ENCODE results near the gene C20orf96.
A peak's percentile ranks its signal among the peaks of the same experiment; 100 is the strongest.
"Not testable (repeated sequence)": the region's sequence is repeated elsewhere in the genome, so short reads cannot be mapped to it uniquely, and the experiment has no call there.

Gene C20orf96

GRCh38 chr20:278181-278580, 12.4 kb downstream of the C20orf96 start:
- no peak for DNase-seq

GRCh38 chr20:277496-277781, 13.1 kb downstream of the C20orf96 start:
- no peak for DNase-seq

GRCh38 chr20:276620-277495, 13.7 kb downstream of the C20orf96 start:
- no peak for DNase-seq

DNA sequence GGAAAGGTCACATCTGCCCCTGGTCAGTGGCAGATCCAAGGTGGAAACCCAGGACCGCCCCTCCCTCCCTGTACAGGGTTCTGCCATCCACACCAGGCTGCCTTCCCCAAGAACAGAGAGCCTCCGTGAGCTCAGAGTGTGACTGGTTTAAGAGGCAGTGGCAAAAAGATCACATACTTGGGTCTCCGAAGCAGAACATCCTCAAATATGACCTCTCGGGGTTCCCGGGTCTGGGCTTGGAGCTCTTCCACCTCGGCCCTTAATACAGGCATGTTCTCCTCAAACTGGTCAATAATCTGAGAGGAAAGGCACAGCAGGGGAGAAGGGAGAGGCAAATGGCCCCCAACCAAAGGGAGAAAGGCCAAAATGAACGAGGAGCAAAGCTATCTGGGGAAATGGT, 14.8 kb downstream of the C20orf96 start:
- DNase-seq: no peak

DNA sequence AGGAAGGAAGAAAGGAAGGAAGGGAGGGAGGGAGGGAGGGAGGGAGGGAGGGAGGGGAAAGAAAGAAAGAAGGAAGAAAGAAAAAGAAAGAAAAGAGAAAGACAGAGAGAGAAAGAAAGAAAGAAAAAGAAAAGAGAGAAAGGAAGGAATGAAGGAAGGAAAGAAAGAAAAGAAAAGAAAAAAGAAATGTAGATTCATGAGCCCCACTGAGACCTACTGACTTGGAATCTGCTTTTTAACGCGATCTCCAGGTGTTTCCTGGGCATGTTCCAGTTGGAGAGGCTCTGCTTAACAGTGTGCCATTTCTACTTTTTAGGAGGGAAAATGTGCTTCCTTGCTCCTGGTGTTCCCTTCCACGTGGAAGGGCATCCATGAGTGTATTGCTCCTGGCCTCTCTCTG, 16.7 kb downstream of the C20orf96 start:
- DNase-seq: no peak

DNA sequence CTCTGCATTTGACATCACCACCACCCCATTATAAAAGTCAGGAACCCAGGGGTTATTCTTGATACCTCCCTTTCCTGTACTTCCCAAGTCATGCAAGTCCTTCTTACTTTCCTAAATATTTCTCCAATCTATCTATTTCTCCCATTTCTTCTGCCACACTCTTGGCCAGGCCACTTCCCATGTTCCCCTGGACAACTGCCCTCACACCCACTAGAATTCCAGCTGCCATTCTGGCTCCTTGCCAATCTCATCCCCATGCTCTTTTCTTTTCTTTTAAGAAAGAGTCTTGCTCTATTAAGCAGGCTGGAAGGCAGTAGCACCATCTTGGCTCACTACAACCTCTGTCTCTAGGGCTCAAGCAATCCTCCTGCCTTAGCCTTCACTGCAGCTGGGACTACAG, 17.8 kb downstream of the C20orf96 start:
- DNase-seq: no peak

DNA sequence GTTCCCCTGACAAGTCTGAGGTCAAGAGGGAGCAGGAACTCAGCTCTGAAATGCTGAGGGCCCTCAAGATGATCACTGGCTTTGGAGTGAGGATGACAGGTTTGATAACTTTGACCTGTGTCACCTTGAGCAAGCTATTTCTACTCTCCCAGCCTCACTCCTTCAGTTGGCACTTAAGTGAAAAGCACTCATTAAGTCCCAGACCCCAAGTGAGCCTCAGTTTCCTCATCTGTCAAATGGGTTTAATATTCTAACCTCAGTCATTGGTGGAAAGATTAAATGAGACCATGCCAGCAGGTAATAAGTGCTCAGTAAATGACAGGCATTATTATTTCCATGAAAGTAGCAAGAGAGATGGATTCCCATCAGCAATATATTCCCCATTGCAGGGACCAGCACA, 19.0 kb downstream of the C20orf96 start:
- DNase-seq: no peak

DNA sequence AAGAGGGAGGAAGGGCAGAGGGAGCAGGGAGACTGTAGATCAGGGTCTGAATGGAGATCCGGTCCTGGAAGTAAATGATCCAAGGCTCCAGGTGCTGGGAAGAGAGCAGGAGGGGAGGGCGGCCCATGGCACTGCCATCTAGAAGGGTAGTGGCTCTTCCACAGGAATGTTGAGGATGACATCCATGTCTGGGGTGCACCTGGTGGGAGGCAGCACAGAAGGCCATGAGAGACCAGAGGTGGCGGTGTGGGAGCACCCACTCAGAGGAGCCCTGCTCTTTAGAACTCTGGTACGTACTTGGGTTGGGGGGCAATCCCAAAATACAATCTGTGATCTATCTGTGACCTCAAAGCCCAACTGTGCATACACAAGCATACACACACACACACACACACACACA, 19.5 kb downstream of the C20orf96 start:
- no peak for DNase-seq

DNA sequence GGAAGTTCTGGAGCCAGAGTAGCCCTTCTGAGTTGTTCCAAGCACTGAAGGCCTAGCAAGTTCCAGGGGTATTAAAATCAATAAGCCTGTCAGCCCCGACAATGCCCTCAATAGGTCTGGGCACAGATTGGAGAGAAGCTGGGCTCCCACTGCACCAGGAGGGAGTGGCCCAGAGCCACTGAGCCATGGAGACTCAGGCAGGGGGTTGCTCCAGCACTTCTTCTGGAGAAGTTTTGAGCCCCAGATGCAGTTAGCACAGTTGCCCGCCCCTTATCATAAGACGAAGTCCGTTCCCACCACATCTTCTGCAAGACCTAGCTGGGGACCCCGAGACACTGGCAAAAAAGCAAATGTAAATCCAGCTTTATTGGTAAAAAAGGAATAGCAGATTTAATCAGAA, 20.0 kb downstream of the C20orf96 start:
- DNase-seq: no peak

DNA sequence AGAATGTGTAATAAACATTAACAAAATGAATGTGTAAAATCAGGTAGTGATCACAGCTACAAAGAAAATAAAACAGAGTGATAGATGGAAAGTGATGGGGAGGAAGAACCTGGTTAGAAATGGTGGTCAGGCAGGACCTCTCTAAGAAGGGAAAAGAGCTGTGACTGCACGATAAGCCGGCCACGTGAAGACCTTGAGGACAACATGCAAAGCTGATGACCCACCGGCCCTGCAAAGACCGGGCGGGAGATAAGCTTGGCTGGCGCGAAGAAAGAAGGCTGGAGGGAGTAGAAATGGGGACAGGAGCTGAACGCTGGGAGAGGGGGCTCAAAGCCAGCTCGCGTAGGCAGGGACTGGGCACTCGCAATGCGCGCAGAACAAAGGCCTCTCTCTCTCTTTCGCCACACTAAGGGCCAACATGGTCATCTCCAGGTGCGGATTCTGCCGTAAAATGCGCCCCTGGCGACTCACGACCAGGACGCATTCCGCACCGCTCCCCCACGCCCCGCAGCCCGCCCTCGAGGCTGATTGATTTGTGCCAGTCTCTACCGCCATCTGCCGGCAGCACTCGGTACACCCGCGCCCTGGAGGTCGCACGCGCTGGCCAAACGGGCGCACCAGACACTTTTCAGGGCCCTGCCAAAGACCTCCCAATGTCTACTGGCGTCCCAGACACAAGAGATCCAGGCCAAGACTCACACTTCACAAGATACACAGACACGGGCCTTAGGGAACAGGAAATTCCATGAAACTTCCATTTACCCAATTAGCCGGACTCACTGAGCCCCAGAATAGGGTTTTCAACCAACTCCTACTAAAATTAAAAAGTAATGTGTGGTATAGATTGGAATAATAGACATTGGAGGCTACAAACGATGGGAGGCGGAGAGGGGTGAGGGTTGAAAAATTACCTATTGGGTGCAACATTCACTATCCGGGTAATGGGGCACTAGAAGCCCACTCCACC, 23.7 kb downstream of the C20orf96 start:
- peak; percentile 88 for DNase-seq

DNA sequence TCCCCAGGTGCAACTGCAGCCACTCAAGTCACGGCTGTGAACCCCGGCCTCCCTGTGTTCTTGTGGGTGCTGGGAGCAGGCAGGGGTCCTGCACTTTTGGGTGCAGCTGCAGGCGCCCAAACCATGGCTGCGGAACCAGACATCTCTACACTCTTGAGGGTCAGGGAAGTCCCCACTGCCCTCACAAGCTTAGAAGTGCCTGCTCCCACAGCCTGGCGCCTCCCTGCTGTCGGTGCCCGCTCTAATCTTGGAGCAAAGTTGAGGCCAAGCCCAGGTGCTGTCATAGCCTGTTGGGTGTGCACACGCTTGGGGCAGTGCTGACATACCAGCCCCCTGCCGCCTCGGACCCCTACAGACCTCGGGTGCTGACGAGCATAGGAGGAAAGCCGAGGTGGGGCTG, 26.8 kb downstream of the C20orf96 start:
- DNase-seq: no peak

GRCh38 chr20:259981-260380, 30.6 kb downstream of the C20orf96 start:
- DNase-seq: no peak

GRCh38 chr20:258963-259362, 31.6 kb downstream of the C20orf96 start:
- no peak for DNase-seq

DNA sequence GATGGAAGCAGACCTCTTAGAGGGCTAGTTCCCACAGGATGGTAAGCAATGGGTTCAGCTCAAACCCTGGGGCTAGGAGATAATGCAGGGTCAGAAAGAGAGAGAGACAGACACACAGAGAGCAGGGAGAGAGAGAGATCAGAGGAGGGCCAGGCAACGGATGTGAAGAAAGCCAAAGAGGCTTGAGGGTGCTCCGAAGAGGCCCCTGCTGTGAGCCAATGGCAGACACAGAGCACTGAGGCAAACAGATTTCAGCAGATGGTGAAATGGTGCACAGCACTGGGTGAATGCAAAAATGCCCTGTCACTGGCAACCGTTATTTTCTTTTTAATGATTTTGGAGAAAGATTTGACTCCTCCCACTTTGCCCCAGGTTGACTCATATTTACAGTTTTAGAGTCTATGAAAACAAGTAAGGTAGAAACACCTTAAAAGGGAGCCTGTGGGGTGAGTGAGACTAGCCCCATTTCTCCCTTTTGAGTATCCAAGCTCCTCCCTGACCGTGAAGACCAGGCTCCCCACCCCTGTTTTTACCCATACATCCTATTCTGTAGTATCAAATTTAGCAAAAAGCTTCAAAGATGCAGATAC, 32.2 kb downstream of the C20orf96 start:
- DNase-seq: no peak

DNA sequence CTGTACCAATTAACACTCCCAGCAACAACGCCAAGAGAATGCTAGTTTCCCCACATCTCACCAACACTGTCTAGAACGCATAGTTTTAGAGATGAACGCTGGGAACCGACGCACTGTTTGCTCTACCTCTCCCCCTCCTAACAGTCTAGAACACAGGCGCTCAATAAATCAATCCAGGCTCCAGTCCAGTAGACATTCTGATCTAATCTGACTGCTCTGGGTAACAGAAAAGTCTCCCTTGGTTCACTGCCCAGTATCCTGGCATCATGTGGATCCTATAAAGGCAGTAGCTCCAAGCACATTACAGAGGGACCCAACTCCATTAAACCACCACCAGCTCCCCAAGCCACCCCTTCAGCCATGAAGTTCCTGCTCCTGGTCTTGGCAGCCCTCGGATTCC, 33.1 kb downstream of the C20orf96 start, which contains the start of gene DEFB132:
TSS of gene DEFB132 (plus strand) at position 306 of the 400 bp plus-strand sequence. CDS start at position 361, 55 bp downstream.
- no peak for DNase-seq

GRCh38 chr20:253447-253846, 37.1 kb downstream of the C20orf96 start:
- not testable (repeated sequence) for DNase-seq

DNA sequence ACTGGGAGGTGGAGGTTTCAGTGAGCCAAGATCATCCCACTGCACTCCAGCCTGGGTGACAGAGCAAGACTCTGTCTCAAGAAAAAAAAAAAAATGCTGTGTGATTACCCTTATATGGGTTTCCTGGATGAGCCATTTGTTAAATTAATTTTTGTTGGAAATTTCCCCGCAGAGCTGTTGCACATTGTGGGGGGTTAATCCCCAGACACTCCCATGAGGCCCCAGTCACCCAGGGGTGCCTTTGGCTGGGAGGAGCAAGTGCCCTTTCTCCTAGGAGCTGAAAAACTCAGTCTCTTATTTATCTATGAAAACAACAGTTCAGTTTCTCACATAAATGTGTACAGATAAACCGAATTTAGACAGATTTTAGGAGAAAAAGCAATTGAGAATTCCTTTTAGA, 37.7 kb downstream of the C20orf96 start:
- DNase-seq: no peak

DNA sequence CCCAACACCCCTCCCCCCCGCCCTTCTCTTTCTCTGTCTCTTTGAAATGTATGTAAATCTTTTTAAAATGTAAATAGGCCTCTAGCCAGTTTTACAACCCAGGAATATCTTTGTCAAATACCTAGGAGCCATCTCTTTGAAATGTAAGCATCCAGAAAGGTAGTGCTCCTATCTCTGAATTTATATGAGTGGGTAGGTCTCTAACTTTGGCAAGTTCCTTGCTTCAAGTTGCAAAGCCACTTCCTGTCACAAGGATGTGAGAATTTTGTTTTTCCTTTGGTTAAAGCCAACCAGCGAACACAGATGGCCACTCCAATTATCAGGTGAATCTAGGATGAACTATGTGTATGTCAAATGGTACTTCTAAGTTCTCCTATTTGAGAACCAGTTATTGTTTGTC, 39.2 kb downstream of the C20orf96 start:
- no peak for DNase-seq

GRCh38 chr20:242905-243304, 47.6 kb downstream of the C20orf96 start:
- no peak for DNase-seq

GRCh38 chr20:237929-238328, 52.6 kb downstream of the C20orf96 start:
- DNase-seq: no peak

- no peak for DNase-seq
These were observed 53.1 kb downstream of the C20orf96 start for GRCh38 chr20:237489-237888.

DNA sequence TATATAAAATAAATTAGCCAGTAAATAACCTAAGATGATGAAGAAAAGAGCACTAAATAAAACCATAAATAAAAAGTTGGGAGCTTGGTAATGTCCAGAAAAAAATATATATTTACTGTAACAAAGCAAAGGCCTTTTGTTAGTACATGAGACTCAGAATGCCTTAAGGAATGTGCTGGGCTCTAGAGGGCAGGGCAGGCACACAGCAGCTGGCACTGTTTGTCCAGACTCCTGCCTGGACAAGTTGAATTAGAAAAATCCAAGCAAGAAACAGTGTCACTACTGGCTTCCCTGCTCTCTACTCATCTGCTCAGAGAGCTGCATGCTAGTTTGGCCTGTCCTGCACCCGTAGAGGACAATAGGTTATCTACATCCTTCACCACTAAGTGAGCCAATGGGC, 54.7 kb downstream of the C20orf96 start:
- DNase-seq: no peak

DNA sequence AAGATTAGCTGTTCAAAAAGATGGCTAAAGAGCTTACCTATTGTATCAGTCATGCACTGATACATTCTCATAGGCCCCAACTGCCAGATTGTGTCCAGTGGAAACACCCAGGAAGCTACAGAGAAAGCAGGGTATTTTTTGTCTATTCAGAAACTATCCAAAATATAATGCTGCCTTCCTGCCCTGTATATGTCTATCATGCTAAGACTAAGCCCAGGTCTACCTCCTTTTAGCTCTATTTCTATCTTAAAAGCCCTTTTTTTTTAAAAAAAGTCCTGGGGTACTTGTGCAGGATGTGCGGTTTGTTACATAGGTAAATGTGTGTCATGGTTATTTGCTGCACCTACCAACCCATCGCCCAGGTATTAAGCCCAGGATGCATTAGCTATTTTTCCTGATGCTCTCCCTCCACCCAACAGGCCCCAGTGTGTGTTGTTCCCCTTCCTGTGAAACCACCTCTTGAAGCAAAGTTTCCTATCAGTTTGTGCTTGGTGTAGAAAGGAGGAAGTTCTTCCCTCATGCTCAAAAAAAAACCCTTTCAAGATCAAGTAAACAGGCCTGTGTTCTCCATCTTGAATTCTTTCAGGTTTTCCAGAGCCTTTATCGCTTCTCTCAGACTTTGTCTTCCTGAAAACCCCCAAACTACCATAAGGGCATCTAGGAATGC, 63.0 kb downstream of the C20orf96 start:
- DNase-seq: no peak

Measured in NCI-H2227 treated with DMSO at 0.1 percent for 48 hours (cell line).